H7 (cell line): ENCODE measurements around the gene RASSF3. TPM values are rescaled to one million over a fixed set of nuclear protein-coding genes. Genes with fewer than 3 reads are reported as not detected.

ENCODE experiments used
- DNase-seq: peaks from one replicate; pipeline ENCODE4 v3.0.0; 2012
- H3K27me3 ChIP-seq: 2 replicates; pipeline ENCODE4 v1.6.0; 2011; ENCODE audit warnings: mild to moderate bottlenecking, low read length; ENCODE audit not compliant: control insufficient read depth, insufficient read depth
- H3K36me3 ChIP-seq: replicated peaks from 2 replicates; pipeline ENCODE4 v1.5.1; 2011; ENCODE audit warnings: low read length; ENCODE audit not compliant: control insufficient read depth, insufficient read depth
- H3K4me3 ChIP-seq: 2 replicates; pipeline ENCODE4 v1.5.1; 2011; ENCODE audit warnings: low read depth, mild to moderate bottlenecking, control low read depth, low read length, moderate library complexity; ENCODE audit not compliant: insufficient read depth
- total RNA-seq: library from RNA; depleted of rRNA; stranded (reverse); fragments of >200 nt; shearing (Covaris generic); gene quantifications from 2 replicates; pipeline ENCODE4 v1.2.3, GENCODE V29; 2014

Gene RASSF3
- total RNA-seq, 1 experiment from 2014 or later, result 29.2 TPM

GRCh38 chr12:64695550-64695949, 85.3 kb downstream of the RASSF3 start:
- H3K4me3 ChIP-seq, result no peak overlapping the region
- H3K36me3 ChIP-seq, result no peaks in the 10 kb centered on the region; the same call in none of the 2 replicates
- DNase-seq, result no peak
- H3K27me3 ChIP-seq, result no peaks in the 10 kb centered on the region

- Histone ChIP-seq H3K36me3 (no peaks in the 10 kb centered on the region; the same call in none of the 2 replicates), H3K27me3 (no peaks in the 10 kb centered on the region), H3K4me3 (no peak overlapping the region)
- no peak for DNase-seq
Observed at GRCh38 chr12:64696080-64696741, 85.9 kb downstream of the RASSF3 start.

DNA sequence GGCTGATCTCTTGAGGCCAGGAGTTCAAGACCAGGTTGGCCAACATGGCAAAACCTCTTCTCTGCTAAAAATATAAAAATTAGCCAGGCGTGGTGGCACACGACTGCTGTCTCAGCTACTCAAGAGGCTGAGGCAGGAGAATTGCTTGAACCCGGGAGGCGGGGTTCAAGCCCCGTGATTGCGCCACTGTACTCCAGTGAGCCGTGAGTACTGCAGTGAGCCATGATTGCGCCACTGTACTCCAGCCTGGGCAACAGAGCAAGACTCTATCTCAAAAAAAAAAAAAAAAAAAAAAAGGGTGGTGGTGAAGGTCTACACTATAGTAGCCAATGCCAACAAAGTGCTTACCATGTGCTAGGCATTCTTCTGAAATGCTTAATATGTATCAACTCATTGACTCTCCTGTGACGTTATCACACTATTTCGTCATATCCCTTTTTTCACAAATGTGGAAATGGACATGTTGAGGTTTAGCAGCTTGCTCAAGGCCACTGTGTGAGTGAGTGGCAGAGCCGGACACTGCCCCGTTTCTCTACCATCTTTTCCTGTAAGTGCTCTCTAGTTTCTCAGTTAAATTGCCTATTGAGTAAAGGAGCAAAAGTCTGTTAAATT, 89.3 kb downstream of the RASSF3 start:
- no peak for DNase-seq
- H3K36me3 ChIP-seq, result no peaks in the 10 kb centered on the region; the same call in 1 of the 2 replicates
- H3K27me3 ChIP-seq, result no peaks in the 10 kb centered on the region
- H3K4me3 ChIP-seq, result no peak overlapping the region

DNA sequence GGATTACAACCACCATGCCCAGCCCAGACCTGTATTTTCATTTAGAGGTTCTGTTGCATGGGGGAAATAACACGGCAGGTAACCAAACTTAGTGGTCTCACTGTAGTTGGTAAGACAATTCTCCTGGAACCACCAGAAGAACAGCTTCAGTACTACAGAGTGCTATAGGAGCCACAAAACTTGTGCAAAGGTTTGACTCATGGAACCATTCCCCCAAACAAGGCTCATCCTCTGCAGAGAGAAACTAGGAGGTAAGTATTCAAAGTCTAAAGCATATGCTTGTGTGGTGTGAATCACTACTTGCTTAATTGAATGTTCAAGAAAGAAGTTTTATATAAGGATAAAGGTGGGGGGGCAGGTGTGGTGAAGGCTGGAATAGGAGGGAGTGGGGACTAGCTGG, 90.2 kb downstream of the RASSF3 start:
- no peaks in the 10 kb centered on the region for H3K27me3 ChIP-seq
- H3K4me3 ChIP-seq, result no peak overlapping the region
- DNase-seq, result no peak
- no peaks in the 10 kb centered on the region; the same call in 1 of the 2 replicates for H3K36me3 ChIP-seq

- no peak for DNase-seq
Observed at GRCh38 chr12:64701283-64701682, 91.0 kb downstream of the RASSF3 start.

DNA sequence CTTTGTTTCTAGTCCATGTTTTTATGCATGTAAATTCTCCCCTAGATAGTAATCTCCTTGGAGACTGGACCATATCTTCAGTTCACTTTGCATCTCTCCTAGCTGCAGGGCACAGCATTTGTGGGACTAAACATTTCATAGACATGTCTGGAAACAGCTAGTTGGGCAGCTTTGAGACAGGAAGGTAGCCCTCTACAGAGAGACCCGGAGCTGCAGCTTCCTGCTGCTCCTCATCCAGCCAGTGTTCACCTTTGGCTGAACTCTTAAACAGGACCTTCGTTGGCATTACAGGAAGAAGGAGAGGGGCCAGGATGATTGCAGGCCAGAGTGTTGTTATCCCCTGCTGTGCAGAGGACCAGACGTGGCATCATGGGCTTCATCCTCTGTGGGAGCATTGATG, 96.0 kb downstream of the RASSF3 start:
- H3K27me3 ChIP-seq, result no peaks in the 10 kb centered on the region
- DNase-seq, result no peak
- H3K36me3 ChIP-seq, result no peaks in the 10 kb centered on the region
- H3K4me3 ChIP-seq, result no peak overlapping the region

More at GRCh38 chr12:64701283-64701682, 91.0 kb downstream of the RASSF3 start:
- Histone ChIP-seq H3K27me3 (no peaks in the 10 kb centered on the region), H3K4me3 (no peak overlapping the region), H3K36me3 (no peaks in the 10 kb centered on the region)

- no peak for DNase-seq
- no peaks in the 10 kb centered on the region for H3K36me3 ChIP-seq
- no peak overlapping the region for H3K4me3 ChIP-seq
- no peaks in the 10 kb centered on the region for H3K27me3 ChIP-seq
Observed at GRCh38 chr12:64706857-64707256, 96.6 kb downstream of the RASSF3 start.

GRCh38 chr12:64707362-64707761, 97.1 kb downstream of the RASSF3 start:
- H3K36me3 ChIP-seq, result no peaks in the 10 kb centered on the region
- no peaks in the 10 kb centered on the region for H3K27me3 ChIP-seq
- H3K4me3 ChIP-seq, result no peak overlapping the region
- DNase-seq, result no peak

DNA sequence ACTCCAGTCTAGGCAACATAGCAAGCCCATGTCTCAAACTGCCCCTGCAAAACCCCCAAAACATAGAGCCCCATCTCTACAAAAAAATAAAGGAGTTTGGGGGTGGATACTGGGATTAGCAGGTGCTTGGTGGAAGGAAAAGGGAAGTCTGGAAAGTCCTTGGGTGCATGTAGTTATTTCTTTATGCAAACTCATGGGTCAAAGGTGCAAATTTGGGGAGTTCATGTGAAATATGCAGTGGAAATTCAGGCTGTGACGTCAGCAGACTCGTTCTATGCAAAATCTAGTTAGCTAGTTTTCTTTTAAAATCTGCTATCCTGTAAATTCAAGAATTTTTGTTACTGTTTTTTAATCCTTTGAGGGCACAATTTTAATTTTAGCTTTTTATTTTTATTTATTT, 97.6 kb downstream of the RASSF3 start:
- H3K27me3 ChIP-seq, result no peaks in the 10 kb centered on the region
- H3K4me3 ChIP-seq, result no peak overlapping the region
- no peaks in the 10 kb centered on the region for H3K36me3 ChIP-seq
- no peak for DNase-seq

GRCh38 chr12:64709429-64709828, 99.1 kb downstream of the RASSF3 start:
- Histone ChIP-seq H3K4me3 (no peak overlapping the region), H3K36me3 (no peaks in the 10 kb centered on the region; the same call in 1 of the 2 replicates), H3K27me3 (no peaks in the 10 kb centered on the region)
- no peak for DNase-seq

- peaks cover 4% of the 10 kb centered on the region for H3K36me3 ChIP-seq
- no peaks in the 10 kb centered on the region for H3K27me3 ChIP-seq
- DNase-seq, result no peak
- H3K4me3 ChIP-seq, result no peak overlapping the region
Observed at GRCh38 chr12:64713376-64713775, 103.1 kb downstream of the RASSF3 start.

DNA sequence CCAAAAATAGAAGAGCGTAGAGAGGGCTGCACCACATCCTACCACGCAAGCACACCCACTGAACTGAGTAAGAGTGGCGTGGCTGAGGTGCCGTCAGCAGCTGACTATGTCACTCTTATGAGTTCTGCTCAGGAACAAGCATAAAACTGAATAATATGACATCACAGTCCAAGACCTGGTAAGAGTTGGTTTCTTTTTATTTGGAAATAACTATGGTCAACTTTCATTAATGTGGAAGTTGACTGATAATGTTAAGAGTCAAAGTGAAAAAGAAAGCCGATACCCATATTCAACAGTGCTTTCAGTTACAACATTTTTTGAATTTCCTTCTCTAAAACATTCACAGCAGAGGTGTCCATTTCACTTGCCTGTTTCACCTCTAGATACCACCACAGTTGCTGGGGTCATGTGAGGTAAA, 104.3 kb downstream of the RASSF3 start:
- Histone ChIP-seq H3K4me3 (no peak overlapping the region), H3K36me3 (peaks cover 4% of the 10 kb centered on the region), H3K27me3 (no peaks in the 10 kb centered on the region)
- DNase-seq, result no peak

DNA sequence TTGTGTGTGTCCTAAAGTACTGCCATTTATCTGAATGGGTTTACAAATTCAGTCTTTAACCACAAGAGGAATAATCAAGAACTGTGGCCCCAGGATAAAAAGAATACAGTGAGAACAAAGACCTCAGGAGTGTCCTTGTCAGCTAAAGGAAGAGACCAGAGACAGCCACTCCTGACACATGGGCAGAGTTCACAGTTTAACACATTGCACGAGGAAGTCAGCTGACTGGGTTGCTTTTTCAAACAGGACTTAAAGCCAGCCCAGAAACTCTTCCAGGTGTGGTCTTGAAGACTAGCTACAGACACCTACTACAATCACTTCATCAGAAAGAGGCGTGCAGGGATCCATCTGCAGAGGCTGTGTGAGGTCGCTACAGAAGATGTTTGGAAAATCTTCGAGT, 106.1 kb downstream of the RASSF3 start:
- Histone ChIP-seq H3K27me3 (no peaks in the 10 kb centered on the region), H3K36me3 (peaks cover 9% of the 10 kb centered on the region), H3K4me3 (no peak overlapping the region)
- no peak for DNase-seq

DNA sequence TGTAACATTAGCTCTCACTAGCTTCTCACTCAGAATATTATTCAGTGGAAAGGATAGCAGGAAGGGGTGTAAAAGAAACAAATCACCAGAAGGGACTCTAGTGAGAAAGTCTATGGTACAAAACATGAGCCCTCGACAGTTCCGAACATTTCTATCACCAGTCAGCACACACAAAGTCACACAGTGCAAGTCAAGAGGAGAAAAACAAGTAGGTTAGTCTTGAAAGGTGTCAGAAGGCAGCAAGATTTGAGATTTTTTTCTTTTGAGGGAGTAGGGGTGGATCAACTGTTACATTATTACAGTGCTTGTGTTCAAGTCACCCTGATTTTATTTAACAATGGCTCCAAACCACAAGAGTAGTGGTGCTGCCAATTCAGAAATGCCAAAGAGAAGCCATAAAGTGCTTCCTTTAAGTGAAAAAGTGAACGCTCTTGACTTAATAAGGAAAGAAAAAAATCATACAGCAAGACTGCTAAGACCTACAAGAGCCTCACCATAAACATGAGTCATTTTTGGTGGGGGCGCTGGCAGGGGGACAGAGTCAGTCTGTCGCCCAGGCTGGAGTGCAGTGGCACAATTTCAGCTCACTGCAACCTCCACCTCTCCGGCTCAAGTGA, 106.7 kb downstream of the RASSF3 start:
- H3K36me3 ChIP-seq, result peaks cover 12% of the 10 kb centered on the region
- H3K4me3 ChIP-seq, result no peak overlapping the region
- no peaks in the 10 kb centered on the region for H3K27me3 ChIP-seq
- no peak for DNase-seq

- Histone ChIP-seq H3K27me3 (no peaks in the 10 kb centered on the region), H3K4me3 (no peak overlapping the region), H3K36me3 (peaks cover 12% of the 10 kb centered on the region)
- DNase-seq, result no peak
Observed at GRCh38 chr12:64718649-64719048, 108.4 kb downstream of the RASSF3 start.
